NCI-H460 (cell line): ENCODE results near the gene VAC14. TPM values are rescaled to one million over a fixed set of nuclear protein-coding genes. Genes with fewer than 3 reads are reported as not detected.

Experiments used
- DNase-seq: peaks from one replicate; pipeline ENCODE4 v3.0.0-alpha.2; 2016; ENCODE audit warnings: low read depth; ENCODE audit errors: extremely low read depth
- total RNA-seq: library from RNA; depleted of rRNA; stranded (reverse); fragments of >200 nt; shearing (Covaris generic); gene quantifications from 2 replicates; pipeline ENCODE4 v1.2.3, GENCODE V29; 2014

Gene VAC14
- total RNA-seq, 1 experiment from 2014 or later = 29.8 TPM

DNA sequence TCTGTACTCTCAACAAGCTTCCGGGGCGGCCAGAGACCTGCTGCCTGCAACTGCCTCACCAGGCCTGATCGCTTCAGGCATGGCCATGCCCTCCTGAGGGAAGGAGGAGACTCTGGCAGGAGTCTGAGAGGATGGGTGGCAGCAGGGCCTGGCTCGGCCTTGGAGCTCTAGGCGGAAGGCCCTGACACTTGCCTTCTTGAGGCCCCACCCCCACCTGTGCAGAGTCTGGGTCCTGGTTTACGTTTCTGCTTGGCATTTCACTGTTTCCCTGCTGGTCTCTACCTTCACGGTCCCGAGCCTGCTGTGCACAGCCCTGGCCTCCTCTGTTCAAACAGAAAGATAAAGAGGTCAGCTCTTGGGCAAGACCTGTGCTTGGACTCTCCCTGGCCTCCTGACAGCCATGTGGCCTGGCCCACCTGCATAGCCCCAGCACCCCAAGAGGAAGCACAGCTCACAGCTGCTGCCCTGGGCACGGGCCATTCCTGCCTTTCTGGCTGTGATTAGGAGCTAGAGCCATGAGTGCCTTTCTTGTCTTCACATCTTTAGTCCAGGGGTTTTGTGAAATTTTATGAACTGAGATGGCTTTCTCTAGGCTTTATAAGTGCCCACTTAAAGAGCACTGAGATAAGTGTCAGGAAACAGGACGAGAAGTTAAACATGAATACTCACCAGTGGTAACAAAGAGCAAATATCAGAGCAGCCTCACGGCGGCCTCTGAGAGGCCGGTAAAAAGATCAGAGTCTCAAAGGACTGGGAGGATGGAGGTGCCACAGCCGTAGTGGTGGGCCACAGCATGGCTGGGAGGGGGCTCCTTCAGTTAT is 89.5 kb downstream of the VAC14 start:
- DNase-seq = no peak

DNA sequence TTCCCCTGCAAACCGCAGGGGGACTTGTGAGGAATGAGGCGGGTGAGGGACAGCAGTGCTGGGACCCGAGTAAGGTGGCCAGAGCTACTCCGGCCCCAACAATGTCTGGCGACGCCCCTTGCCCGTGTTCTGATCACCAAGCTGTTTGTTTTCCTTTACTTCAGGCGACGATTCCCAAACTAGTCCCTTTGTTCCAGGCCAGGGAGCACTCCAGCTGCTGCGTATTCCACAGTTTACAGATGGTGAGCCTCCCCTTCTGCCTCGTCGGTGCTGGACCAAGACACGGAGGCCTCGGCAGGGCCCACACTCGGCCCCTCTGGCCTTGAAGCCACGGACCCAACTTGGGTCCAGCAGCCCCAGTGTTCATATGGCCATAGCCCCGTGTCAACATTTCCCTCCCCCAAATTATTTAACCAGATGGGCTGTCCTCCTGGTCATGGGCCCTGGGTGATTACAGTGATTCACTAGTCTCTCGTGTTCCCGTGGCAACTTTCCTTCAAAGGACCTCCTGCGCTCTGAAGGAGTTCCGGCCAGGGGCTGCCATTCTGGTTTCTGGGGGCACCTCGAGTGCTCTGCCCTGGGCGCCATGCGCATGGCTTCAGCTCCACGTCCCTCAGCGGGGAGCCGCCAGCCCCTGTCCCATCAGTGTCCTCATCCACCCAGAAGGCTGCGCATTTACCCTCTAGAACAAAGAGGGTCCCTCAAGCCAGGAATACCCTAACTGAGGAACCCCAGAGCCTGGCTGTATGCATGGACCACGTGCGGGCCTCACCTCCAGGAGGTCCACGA is 90.3 kb downstream of the VAC14 start:
- no peak for DNase-seq

DNA sequence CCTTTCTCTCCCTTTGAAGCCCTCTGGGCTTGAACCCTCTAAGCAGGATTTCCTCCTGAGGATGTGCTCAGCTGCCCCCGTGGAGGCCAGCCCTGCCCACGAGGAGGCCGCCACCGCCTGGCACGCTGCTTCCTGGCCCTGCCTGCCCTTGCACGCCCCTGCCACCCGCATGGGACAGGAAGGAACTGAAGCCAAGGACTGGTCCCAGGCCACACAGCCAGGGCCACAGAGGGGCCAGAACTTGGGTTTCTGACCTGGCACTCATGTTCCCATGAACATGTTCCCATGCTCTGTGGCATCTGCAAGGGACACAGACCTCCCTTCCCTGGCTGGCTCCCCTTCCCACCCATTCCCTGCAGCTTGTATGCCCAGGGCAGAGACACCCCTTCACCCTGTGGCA is 91.0 kb downstream of the VAC14 start:
- no peak for DNase-seq

DNA sequence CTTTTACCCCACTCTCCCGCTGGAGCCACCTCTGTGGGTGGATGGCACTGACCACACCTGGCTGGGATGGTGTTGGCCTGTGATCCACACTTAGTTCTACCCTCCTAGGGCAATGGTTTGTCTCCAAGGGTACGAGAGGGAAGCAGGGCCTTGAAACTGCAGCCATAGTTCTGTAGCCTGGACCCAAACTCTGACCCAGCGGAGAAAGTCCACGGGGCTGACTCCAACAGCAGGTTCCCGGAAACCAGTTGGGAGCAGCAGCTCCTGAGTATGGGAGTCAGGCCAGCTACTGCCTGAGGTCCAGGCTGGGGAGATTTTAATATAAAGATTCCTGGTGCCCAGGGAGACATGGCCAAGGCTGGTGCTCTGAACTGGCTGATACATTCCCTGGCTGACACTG is 91.5 kb downstream of the VAC14 start:
- DNase-seq = no peak

DNA sequence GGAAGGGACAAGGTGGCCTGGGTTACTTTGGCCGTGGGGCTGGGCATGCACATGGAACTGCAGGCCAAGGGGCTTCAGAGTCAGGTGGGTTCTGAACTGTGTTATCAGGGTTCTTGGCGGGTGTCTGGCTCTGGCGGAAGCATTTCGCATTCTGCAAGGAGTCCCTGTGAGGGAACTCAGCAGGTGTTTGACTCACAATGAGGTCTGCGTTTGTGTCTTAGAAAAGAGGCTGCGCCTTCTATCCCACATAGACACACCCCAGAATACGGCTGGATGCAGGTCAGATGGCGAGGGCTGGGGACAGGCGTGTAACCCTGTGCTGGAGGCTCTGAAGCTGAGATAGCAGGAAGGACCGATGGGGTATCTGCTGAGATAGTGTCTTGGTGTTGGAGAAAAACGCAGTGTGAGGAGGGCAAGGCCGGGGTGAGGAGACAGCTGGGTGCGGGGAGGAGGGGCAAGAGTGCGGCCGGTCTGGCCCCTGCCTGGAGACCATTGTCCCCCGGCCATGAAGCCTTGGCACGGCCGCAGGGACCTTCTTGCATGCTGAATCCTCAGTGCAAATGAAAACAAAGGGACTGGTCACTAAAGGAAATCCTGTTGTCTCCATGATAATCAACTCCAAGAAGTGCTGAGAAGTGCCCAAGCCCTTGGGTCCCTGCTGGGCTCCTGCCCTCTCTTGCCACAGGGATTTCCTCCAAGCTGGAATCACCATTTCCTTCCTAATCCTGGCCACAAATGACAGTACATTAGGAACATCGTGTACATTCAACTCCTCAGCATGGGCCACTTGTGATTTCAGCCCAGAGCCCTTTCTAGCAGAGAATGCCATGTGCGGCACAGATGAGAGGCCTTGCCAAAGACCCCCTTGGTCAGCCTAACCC is 92.4 kb downstream of the VAC14 start:
- DNase-seq = no peak

DNA sequence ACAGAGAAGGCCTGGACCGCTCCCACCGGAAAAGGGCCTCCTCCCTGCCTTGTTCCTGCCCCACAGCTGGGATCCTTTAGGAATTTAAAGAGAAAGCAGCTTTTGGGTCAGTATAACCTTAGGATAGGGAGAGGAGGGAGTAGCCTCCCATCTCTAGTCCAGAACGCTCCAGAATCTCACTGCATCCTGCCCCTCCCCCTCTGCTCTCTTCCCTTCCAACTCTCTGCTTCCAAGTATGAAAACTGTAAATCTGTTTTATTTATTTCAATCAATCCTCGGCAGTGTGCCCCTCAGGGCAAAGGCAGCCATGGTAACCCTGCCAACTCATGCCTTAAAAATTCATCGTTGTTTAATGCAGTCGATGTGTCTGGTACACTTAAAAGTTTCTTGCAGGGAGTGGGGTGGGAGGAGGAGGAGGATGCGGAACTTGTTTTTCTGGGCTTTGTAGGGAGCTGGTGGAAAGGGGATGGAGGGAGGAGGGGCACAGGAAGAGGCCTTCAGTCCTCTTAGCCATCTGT is 94.0 kb downstream of the VAC14 start:
- DNase-seq = no peak

DNA sequence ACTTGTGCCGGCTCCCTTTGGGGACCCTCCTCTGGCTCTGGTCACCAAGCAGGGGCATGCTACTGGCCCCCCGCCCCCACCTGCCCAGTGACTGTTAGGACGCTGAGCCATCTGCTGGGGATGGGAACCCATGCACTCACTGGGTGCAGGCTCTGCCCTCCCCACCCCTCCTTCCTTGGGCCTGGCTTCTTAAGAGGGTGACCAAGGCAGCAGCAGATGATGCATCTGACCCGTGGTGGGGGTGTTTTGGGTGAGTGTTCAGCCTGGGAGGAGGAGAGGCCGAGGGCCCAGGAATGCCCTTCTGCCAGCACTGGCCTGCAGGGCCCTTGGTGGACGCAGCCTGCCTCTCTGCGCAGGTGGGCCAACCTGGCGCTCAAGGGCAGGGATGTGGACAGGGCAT is 95.9 kb downstream of the VAC14 start:
- no peak for DNase-seq

DNA sequence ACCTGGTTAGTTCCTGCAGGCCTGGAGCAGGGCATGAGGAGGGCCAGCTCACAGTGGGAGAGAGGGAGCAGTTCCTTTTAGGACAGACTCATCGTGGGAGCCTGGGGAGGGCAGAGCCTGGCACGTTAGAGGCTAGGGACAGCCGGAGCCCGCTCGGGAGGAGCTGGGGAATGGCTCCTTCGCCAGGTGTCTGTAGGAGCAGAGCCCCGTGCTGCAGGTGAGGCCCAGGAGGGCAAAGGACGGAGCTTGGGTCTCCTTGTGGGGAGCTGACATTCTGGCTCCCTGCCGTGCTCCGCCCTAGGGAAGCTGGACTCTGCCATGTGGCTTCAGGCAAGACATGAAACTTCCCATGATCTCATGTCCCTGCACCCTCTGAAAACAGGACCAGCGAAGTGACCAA is 96.4 kb downstream of the VAC14 start:
- DNase-seq = no peak

DNA sequence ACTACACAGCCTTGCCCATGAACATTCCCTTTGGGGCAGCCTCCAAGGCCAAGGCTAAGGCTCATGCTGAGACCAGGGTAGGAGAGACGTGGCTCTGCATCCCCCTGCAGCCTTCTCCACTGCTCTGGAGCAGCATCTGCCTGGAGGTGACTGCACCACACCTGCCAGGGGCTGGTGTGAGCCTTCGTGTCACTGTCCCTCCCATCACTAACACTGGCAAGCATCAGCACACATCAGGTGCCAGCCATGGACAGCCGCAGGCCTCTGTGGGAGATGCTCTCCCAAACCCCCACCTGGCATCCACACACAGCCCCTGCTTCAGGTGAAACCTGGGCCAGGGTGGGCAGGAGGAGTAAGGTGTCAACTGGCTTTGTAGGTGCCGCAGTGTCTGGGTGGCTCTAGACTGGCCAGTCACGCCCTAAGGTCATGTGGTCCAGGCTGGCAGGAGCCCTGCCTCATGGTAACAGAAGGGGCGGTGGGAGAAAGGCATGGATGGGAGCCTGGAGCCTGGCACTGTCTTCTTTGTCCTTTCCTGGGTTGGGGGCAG is 97.0 kb downstream of the VAC14 start:
- no peak for DNase-seq

DNA sequence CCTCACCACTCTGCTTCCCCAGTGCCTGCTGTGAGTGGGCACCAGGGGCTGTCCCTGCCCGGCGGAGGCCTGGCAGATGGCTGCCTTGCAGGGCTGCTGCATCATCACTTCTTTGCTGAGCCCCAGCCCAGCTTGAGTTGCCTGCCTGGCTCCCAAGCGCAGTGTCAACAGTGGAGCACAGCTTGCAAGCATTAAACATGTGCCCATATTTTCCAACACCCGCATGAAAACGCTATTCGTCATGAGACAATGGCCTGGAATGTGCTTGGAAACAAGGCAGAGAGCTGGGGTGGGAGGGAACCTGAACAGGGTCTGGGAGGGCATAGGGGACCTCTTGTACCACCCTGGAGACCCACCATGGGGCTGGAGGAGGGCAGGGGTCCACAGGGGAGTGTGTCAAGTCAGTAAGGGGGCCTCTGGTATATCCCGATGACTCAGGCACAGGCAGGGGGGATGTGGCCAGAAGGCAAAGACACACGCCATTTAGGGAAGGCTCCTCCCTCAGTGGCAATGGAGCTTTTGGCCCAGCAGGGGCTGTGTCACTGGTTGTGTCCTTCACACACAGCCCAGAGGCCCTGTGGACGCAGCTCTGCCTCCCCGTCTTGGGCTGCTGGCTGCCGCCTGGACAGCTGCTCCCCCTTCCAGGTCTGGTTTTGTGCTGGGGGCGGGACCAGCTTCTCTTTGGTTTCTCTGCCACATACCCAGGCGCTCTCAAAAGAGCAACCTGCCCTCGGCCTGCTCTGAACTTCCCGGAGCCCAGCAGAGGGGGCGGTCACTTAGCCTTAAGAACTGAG is 97.7 kb downstream of the VAC14 start:
- no peak for DNase-seq

DNA sequence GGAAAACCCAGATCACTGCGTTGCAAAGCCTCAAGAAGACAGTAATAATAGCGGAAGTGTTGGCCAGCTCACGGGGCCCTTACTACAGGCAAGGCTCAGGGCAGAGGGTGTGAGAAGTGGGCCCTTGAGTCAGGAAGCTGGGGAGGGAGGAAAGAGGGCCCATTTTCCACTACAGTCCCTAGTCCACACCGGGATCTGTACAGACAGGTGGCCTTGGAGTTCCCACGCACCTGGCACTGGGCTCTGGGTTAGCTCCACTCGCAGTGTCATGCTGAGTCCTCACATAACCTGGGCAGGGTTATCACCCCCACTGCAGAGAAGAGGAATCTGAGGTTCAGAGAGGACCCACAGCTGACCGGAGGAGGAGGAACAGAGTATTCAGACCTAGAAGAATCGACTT is 98.3 kb downstream of the VAC14 start:
- no peak for DNase-seq

DNA sequence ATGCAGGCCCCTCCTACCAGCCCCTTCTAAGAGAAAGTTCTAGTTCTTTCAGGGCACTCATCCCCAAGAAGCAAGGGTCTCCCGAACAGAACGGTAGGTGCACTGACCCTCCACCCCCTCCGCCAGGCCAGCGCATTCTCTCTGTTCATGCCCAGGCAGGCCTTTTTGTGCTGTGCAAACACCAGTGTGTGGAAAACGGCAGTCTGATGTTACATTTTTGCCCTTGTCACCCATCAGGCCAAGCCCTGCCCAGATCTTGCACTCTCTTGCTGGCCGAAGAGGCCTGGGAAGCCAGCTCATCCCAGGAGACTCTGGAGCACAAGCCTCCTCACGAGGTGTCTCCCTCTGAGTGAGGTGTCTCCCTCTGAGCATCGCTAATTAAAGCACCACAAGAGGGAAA is 99.0 kb downstream of the VAC14 start:
- peak; percentile 36 for DNase-seq

DNA sequence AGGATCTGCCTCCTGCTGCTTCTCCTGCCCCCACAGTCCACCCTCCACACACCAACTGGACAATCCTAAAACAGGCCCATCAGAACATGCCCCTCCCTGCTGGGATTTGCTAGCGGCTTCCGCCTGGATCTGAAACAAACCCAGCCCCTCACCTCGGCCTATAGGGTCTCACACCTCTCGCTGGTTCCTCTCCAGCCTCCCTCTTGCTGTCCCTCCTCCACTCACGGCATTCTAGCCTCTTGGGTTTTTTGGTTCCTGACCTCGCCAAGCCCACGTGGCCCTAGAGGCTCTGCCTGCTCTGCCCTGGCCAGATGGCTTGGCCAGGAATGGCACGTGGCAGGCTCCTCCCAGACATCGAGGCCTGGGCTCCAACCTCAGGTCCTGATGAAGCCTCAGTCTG is 99.4 kb downstream of the VAC14 start:
- DNase-seq = no peak

DNA sequence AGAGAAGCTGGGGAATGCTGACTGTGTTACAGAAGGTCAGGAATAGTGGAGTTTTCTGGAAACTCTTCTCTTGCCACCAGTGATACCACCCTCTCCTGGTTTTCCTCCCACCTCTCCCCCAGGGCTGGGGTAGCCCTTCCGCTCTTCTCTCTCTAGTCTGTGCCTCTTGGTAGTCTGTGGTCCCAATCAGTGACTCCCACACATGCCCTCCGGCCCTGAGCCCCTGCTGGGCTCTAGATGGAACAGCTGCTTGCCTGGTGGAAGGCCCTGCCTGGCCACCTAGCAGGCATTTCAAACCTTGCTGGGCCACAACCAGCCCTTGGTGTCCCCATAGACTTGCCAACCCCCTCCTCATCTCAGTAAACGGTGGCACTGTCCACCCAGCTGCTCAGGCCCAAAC is 99.9 kb downstream of the VAC14 start:
- no peak for DNase-seq

DNA sequence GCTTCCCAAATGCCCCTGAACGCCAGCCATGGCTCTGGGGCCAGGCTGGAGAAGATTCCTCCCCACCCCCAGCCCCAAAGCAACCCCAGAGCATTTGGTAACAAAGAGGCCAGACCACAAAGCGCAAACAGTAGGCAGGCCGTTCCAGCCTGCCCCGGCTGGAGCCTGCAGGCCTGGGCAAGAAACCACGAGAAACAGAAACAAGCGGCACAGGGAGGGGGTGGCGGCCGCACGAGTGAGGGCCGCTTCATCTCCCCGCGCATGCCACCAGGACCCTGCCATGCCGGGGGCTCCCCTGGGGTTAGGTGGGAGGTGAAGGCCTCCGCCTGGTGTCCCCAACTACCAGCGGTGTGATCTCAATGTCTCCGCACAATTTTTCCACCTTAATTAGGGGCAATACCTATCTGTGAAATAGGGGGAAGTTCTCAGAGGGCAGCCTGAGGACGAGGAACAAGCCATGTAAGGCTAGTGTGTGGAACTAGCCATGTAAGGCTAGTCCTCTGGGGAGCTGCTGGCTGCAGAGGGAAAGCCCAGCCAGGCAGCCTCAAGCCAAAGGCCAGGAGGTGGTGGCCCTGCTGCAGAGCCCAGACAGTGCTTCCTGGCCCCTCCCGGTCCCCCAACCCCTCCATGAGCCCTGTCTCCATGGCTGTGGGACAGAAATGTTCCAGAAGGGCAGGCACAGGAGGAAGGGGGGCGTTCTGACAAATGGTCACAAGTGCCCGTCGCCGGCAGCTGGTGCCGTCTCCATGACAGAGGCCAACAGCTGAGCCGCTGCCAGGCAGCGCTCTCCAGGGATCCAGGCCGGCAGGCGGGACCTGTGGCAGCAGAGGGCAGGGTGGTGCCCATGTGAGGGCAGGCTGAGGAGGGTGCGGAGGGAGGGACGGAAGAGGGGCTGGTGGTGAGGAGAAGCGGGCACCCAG is 100.6 kb downstream of the VAC14 start:
- no peak for DNase-seq

DNA sequence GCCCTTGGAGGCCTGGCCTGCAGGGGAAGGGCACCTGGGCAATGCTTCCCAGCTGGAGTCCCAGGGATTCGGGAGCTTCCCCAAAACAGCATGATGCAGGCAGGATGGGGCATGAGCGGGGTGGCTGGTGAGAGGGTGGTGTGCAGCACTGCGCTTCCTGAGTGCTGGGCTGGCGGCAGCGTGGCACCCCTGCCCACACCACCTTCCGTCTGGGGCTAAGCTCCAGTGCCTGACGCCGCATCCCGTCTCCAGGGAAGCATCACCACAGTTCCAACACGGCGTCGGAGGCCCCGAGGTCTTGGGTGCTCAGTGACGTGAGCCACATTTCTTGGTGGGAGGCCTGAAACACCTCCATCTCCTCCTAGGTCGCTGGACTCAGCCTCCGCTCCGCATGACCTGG is 101.3 kb downstream of the VAC14 start:
- no peak for DNase-seq

DNA sequence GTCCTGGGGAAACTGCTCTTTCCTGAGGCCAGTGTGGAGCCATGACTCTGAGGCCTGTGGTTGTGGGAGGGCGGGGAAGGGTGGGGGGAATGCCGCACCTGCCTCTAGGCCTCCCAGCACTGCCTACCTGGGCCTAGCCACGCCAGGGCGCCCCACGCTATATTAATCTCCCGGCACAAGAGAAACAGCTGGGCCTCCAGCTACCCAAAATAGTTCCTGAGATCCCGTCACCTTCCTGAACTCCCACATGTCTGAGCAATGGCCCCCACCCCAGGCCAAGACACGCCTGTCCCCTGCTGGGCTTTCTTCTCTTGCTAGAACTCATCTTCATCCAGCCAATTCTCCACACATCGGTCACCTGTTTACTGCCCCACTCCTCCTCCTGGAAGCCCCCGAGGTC is 102.1 kb downstream of the VAC14 start:
- DNase-seq = no peak

DNA sequence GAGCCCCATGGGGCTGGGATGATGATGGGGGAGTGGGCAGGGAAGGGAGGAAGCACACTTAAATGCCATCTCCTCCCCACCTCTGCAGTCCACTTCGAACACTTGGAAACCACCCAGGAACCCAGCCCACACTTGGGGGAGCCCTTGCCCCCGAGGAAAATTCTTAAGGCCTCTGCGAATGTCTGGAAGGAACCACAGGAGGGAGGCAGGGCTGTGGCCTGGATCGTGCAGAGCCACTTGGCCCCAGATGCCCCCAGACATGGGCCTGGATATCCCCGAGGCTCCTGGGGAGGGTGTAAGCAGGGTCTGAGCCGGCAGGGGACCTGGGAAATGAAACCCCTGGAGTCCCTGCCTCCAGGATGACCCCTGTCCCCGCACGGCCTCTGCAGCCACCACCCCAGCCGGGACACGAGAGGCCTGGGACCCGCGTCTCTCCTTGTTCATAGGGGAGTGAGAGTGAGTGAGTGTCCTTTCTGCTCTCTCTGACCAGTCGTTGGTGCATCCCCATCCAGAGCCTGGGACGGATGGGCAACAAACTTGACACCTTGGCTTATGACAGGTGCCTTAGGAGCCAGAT is 103.3 kb downstream of the VAC14 start:
- no peak for DNase-seq
